OCI-LY3 (cell line): ENCODE data around the gene ADD1.

ENCODE experiments used
- CTCF ChIP-seq: fragments of 200-600, 300-600 bp; sonication (generic); IDR thresholded peaks from 2 replicates; pipeline ENCODE4 v1.5.1; 2014; ENCODE audit warnings: antibody characterized with exemption, low read length, low read depth
- EZH2phosphoT487 ChIP-seq: fragments of 200-600 bp; shearing (Covaris generic); IDR thresholded peaks from 2 replicates; pipeline ENCODE4 v1.6.1; 2018; ENCODE audit warnings: antibody characterized with exemption, mixed run types, low read depth

GRCh38 chr4:2795300-2795892 lies 48.2 kb upstream of the ADD1 start:
- TF ChIP-seq CTCF: no peak
- TF ChIP-seq EZH2phosphoT487: no peak
